ENCODE measurements around the gene SGMS1. TPM values are rescaled to one million over a fixed set of nuclear protein-coding genes. Genes with fewer than 3 reads are reported as not detected.

SGMS1 gene
- total and polyA plus RNA-seq, 2 donors (not counting 3 experiments of a cell fraction or from before 2014, with no cell fraction given), result 9.7 to 23.7 TPM

DNA sequence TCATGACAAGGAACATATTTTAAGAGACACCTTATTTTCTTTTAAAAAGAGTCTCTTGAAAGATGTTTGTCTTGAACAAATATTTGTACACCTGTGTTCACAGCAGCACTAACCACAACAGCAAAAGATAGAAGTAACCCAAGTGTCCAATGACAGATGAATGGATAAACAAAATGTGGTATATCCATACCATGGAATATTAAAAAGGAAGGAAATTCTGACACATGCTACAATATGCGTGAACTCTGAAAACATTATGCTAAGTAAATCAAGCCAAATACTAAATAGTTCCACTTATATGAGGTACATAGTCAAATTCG is 17.8 kb downstream of the SGMS1 start:
- Histone ChIP-seq H3K4me1 (ENCODE audit: control insufficient read depth, extremely low read depth, insufficient read depth, low read length) (peaks cover 30% of the 10 kb centered on the region), H3K79me2 (ENCODE audit: control insufficient read depth, insufficient read depth, low read length) (peaks cover 10% of the 10 kb centered on the region), H2AFZ (ENCODE audit: low read depth, low read length) (no peak overlapping the region), H3K27me3 (ENCODE audit: control insufficient read depth in 2 of 2, insufficient read depth in 2 of 2, low read length in 2 of 2) (no peaks in the 10 kb centered on the region), H3K9ac (replicated peaks; ENCODE audit: extremely low read depth, insufficient read depth, low read length) (no peak overlapping the region), H3K4me2 (ENCODE audit: insufficient read depth, low read length) (no peak overlapping the region), H3K9me1 (replicated peaks; ENCODE audit: control insufficient read depth, extremely low read depth, insufficient read depth, low read length) (no peaks in the 10 kb centered on the region), H4K20me1 (replicated peaks; ENCODE audit: control insufficient read depth, extremely low read depth, insufficient read depth, low read length) (no peaks in the 10 kb centered on the region), H3K9me3 (replicated peaks; ENCODE audit: control insufficient read depth, insufficient read depth, low read length) (no peaks in the 10 kb centered on the region), H3K36me3 (ENCODE audit: control insufficient read depth in 2 of 2, extremely low read depth in 1 of 2, insufficient read depth in 2 of 2, low read length in 2 of 2) (no peaks in the 10 kb centered on the region), H3K4me3 (replicated peaks in 1 of 3; ENCODE audit: insufficient read depth in 1 of 3, low read depth in 1 of 3, low read length in 3 of 3) (no peak overlapping the region), H3K27ac (ENCODE audit: insufficient read depth, low read depth, low read length) (no peak overlapping the region)
- ChIA-PET CTCF (interaction anchor here (0.8 to 3.3 kb wide), 3 partner anchors 14 to 53 kb away, joined by 3 to 24 read pairs (median 7); partner anchors contain the start of gene SGMS1), POLR2A (no interaction called here)
- dilution Hi-C loops (cut with MboI; ENCODE audit: extremely low pct_ligation_motif_present, low sequenced_read_pairs) (no loop called here), intact Hi-C loops (cut with micrococcal nuclease) (no loop called here)
- FAIRE-seq (no peak), DNase-seq (ENCODE audit: low read depth, low spot score) (no peak)
- no TSS peak for BruUV-seq (replicated peaks)
- TF ChIP-seq POLR2A (IDR thresholded peaks at IDR 0.05; ENCODE audit: low read depth, low read length) (no peak), FOS (IDR thresholded peaks at IDR 0.05; ENCODE audit: borderline replicate concordance, insufficient read depth, low read length) (no peak), EZH2 (IDR thresholded peaks at IDR 0.05; ENCODE audit: borderline replicate concordance, low read depth, low read length, severe bottlenecking) (no peak), CTCF (IDR thresholded peaks at IDR 0.05; ENCODE audit: extremely low read depth in 1 of 2, insufficient read depth in 1 of 2, low read depth in 1 of 2, low read length in 2 of 2) (no peak), MYC (IDR thresholded peaks at IDR 0.05; ENCODE audit: low read depth, low read length) (no peak), POLR2AphosphoS5 (IDR thresholded peaks at IDR 0.05; ENCODE audit: insufficient read depth, low read depth, low read length) (no peak), MAX (IDR thresholded peaks at IDR 0.05; ENCODE audit: insufficient read depth, insufficient read length) (no peak), JUN (IDR thresholded peaks at IDR 0.05; ENCODE audit: borderline replicate concordance, insufficient read depth, insufficient read length, low read depth) (no peak), GATA2 (IDR thresholded peaks at IDR 0.05; ENCODE audit: insufficient read depth, insufficient read length, low read depth, low read length) (no peak)

Measured in endothelial cell of umbilical vein (primary cell).